B cell (primary cell): ENCODE data around the gene SYNJ2. TPM values are rescaled to one million over a fixed set of nuclear protein-coding genes. Genes with fewer than 3 reads are reported as not detected.

ENCODE experiments used
- ATAC-seq: fragments of 200-7000 bp; cut with Tn5 transposase; one replicate; pipeline ENCODE4 v1.10.0; 2021; ENCODE audit warnings: low read depth, mild to moderate bottlenecking, moderate number of reproducible peaks, moderate library complexity
- CTCF ChIA-PET: fragments of 350-600 bp; sonication (Branson Sonifier 250); formaldehyde crosslinking; loops from one replicate; lab custom pipeline; 2021; ENCODE audit warnings: antibody characterized with exemption, inconsistent platforms; lab: Charles Lee
- POLR2A ChIA-PET: fragments of 350-600 bp; sonication (Branson Sonifier 250); formaldehyde crosslinking; loops from one replicate; lab custom pipeline; 2021; ENCODE audit warnings: antibody characterized with exemption; lab: Charles Lee
- DNase-seq: peaks from one replicate; pipeline ENCODE4 v3.0.0; 2013
- H2AFZ ChIP-seq: 2 replicates; pipeline ENCODE4 v1.6.1; 2012; ENCODE audit warnings: mild to moderate bottlenecking, low read depth, low read length; ENCODE audit not compliant: insufficient read depth, poor library complexity, severe bottlenecking
- H3K27ac ChIP-seq, 2 donors: 1 replicate in 1 of 2; 2 replicates in 1 of 2; pipeline ENCODE4 v1.5.1; 2012 to 2013; ENCODE audit warnings: low read length in 2 of 2, mild to moderate bottlenecking in 2 of 2, moderate library complexity in 1 of 2
- H3K27me3 ChIP-seq, 4 experiments: fragments of 200-600 bp in 1 of 4; sonication (generic) in 1 of 4; replicated peaks in 1 of 4; 1 replicate in 2 of 4; 2 replicates in 2 of 4; pipeline versions ENCODE4 v1.6.1 to v1.7.0; 2013 to 2016; ENCODE audit warnings: low read length in 3 of 4, mild to moderate bottlenecking in 2 of 4, mixed read lengths in 1 of 4, moderate library complexity in 1 of 4; ENCODE audit not compliant: insufficient read depth in 4 of 4, control insufficient read depth in 3 of 4; ENCODE audit errors: control extremely low read depth in 1 of 4
- H3K36me3 ChIP-seq, 2 experiments: replicated peaks in 1 of 2; 1 replicate in 1 of 2; 2 replicates in 1 of 2; pipeline versions ENCODE4 v1.6.1 to v1.7.1; 2013; ENCODE audit warnings: low read length in 1 of 2; ENCODE audit not compliant: insufficient read depth in 2 of 2, control insufficient read depth in 1 of 2; ENCODE audit errors: control extremely low read depth in 1 of 2, extremely low read depth in 1 of 2
- H3K4me1 ChIP-seq, 2 donors: fragments of 200-600 bp in 1 of 2; sonication (generic) in 1 of 2; 1 replicate in 1 of 2; 2 replicates in 1 of 2; pipeline versions ENCODE4 v1.5.1 to v1.6.1; 2013 to 2017; ENCODE audit warnings: low read length in 2 of 2; ENCODE audit not compliant: control insufficient read depth in 2 of 2, insufficient read depth in 2 of 2
- H3K4me2 ChIP-seq: replicated peaks from 2 replicates; pipeline ENCODE3; 2012; ENCODE audit warnings: mild to moderate bottlenecking, low read depth, low read length; ENCODE audit not compliant: poor library complexity, severe bottlenecking
- H3K4me3 ChIP-seq, 5 experiments: fragments of 200-600 bp in 1 of 5; sonication (generic) in 1 of 5; 1 replicate in 3 of 5; 2 replicates in 2 of 5; pipeline versions ENCODE4 v1.5.1 to v1.7.0; 2011 to 2016; ENCODE audit warnings: low read length in 4 of 5, mild to moderate bottlenecking in 4 of 5, low read depth in 2 of 5, control low read depth in 1 of 5, moderate library complexity in 1 of 5; ENCODE audit not compliant: insufficient read depth in 1 of 5; ENCODE audit errors: control extremely low read depth in 1 of 5, extremely low read depth in 1 of 5
- H3K79me2 ChIP-seq: fragments of 200-600 bp; sonication (generic); one replicate; pipeline ENCODE4 v1.6.0; 2016; ENCODE audit warnings: low read length; ENCODE audit not compliant: control insufficient read depth, insufficient read depth
- H3K9ac ChIP-seq: fragments of 200-600 bp; sonication (generic); 2 replicates; pipeline ENCODE4 v1.6.1; 2017; ENCODE audit warnings: mild to moderate bottlenecking, low read length, moderate library complexity
- H3K9me3 ChIP-seq, 3 donors: one replicate each; pipeline versions ENCODE4 v1.6.1 to v1.7.1; 2013; ENCODE audit warnings: low read length in 2 of 3; ENCODE audit not compliant: control insufficient read depth in 2 of 3, insufficient read depth in 1 of 3; ENCODE audit errors: control extremely low read depth in 1 of 3
- H4K20me1 ChIP-seq: 2 replicates; pipeline ENCODE4 v1.6.0; 2012; ENCODE audit warnings: mild to moderate bottlenecking, low read length; ENCODE audit not compliant: insufficient read depth, control insufficient read depth, poor library complexity, severe bottlenecking
- H3K27ac Mint-ChIP-seq: one replicate; pipeline ENCODE4 v1.8.0; 2021; ENCODE audit warnings: mixed read lengths
- H3K27me3 Mint-ChIP-seq: one replicate; pipeline ENCODE4 v1.8.0; 2021; ENCODE audit warnings: mixed read lengths
- H3K4me1 Mint-ChIP-seq: one replicate; pipeline ENCODE4 v1.8.0; 2021; ENCODE audit warnings: mixed read lengths
- H3K4me3 Mint-ChIP-seq: one replicate; pipeline ENCODE4 v1.8.0; 2021; ENCODE audit warnings: mixed read lengths
- H3K9me3 Mint-ChIP-seq: one replicate; pipeline ENCODE4 v1.8.0; 2022; ENCODE audit warnings: mixed read lengths; ENCODE audit not compliant: insufficient read depth
- EZH2 ChIP-seq: IDR thresholded peaks from 2 replicates; pipeline ENCODE4 v1.6.1; 2012; ENCODE audit warnings: borderline replicate concordance, low read depth, mild to moderate bottlenecking, moderate library complexity, low read length; ENCODE audit not compliant: insufficient read depth, poor library complexity, severe bottlenecking
- WGBS: methylation state at CpG from one replicate; pipeline ENCODE4 v1.1.5; 2013; ENCODE audit warnings: missing lambda C conversion rate; ENCODE audit not compliant: insufficient coverage; 5-methylcytosine and 5-hydroxymethylcytosine counted together
- intact Hi-C: fragments of 100-400 bp; cut with micrococcal nuclease; formaldehyde crosslinking; loops from one replicate; pipeline ENCODE4 v1.10.0; 2022
- polyA plus RNA-seq: library from polyadenylated mRNA; depleted of rRNA; stranded (reverse); fragments of >200 nt; gene quantifications from 2 replicates; pipeline ENCODE4 v1.2.3, GENCODE V29; 2012
- total RNA-seq, 2 donors: library from RNA; stranded (reverse); fragments of 120-200 nt in 1 of 2; gene quantifications; 1 replicate in 1 of 2; 2 replicates in 1 of 2; pipeline versions ENCODE4 v1.2.3 to v1.2.4, GENCODE V29; 2013 to 2022
- TF ChIP-seq, protein P1 (sequence below): fragments of 200-600 bp; IDR thresholded peaks from one replicate; pipeline ENCODE4 v1.8.0; 2022; ENCODE audit warnings: antibody characterized with exemption, mild to moderate bottlenecking

Gene SYNJ2
- total and polyA plus RNA-seq, 2 donors (not counting 1 experiment from before 2014, with no cell fraction given): 5.2 to 11.4 TPM

DNA sequence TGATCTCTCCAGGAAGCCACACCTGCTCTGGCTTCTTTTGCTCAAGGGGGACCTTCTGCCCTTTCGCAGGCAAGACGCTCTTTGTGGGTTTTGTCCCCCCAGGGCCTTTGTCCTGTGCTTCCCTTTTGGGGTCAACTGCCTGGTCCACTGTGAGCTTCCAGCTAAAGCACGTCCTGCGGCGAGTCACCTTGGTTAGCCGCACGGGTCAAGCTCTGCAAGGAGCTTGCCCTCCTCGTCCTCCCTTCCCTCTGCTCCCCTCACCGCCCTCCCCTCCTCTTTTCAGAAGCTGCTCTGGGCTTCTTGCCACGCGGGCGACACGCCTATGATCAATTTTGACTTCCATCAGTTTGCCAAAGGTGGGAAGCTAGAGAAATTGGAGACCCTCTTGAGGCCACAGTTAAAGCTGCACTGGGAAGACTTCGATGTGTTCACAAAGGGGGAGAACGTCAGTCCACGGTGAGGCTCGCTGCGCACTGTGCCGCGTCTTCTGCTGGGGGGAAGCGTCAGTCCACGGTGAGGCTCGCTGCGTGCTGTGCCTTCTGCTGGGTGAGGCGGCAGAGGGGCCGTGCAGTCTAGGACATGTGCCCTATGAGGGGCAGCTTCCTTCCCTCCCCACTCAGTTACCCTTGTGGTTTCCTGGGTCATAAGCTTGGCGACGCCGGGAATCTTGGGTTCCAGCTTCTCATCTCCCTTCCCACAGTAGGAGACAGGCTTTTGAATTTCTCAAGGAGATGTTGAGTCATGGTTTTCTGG lies 80.2 kb downstream of the SYNJ2 start:
- POLR2A ChIA-PET: no interaction called here
- no peaks in the 10 kb centered on the region for H4K20me1 ChIP-seq
- Mint-ChIP-seq H3K27me3 (no peaks in the 10 kb centered on the region), H3K27ac (no peak overlapping the region), H3K4me1 (peaks cover 4% of the 10 kb centered on the region), H3K4me3 (no peak overlapping the region), H3K9me3 (no peaks in the 10 kb centered on the region)
- DNase-seq (no peak), ATAC-seq (no peak)
- WGBS: over 99% methylated on average over 21 of the region's 29 CpGs
- TF ChIP-seq EZH2: no peak
- TF ChIP-seq, protein P1, sequence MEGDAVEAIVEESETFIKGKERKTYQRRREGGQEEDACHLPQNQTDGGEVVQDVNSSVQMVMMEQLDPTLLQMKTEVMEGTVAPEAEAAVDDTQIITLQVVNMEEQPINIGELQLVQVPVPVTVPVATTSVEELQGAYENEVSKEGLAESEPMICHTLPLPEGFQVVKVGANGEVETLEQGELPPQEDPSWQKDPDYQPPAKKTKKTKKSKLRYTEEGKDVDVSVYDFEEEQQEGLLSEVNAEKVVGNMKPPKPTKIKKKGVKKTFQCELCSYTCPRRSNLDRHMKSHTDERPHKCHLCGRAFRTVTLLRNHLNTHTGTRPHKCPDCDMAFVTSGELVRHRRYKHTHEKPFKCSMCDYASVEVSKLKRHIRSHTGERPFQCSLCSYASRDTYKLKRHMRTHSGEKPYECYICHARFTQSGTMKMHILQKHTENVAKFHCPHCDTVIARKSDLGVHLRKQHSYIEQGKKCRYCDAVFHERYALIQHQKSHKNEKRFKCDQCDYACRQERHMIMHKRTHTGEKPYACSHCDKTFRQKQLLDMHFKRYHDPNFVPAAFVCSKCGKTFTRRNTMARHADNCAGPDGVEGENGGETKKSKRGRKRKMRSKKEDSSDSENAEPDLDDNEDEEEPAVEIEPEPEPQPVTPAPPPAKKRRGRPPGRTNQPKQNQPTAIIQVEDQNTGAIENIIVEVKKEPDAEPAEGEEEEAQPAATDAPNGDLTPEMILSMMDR: no peak
- H3K9me3 ChIP-seq: peaks cover 0 to 3% (median 0%) of the 10 kb centered on the region in 3 donors
- no peaks in the 10 kb centered on the region for H3K27me3 ChIP-seq
- H2AFZ ChIP-seq: no peak overlapping the region
- H3K27ac ChIP-seq: no peak overlapping the region
- no peak overlapping the region for H3K4me2 ChIP-seq
- CTCF ChIA-PET: interaction anchor here (1.1 to 1.6 kb wide), 2 partner anchors 10 kb away, joined by 3 to 5 read pairs; no protein-coding TSS in a partner anchor
- intact Hi-C loops: no loop called here
- H3K4me1 ChIP-seq: no peaks in the 10 kb centered on the region
- H3K4me3 ChIP-seq: no peak overlapping the region
- no peaks in the 10 kb centered on the region for H3K79me2 ChIP-seq
- peaks cover 0 to 21% of the 10 kb centered on the region in 2 experiments for H3K36me3 ChIP-seq
- no peak overlapping the region for H3K9ac ChIP-seq

GRCh38 chr6:158063736-158064135 lies 82.1 kb downstream of the SYNJ2 start:
- intact Hi-C loops: no loop called here
- H3K4me1 ChIP-seq: no peaks in the 10 kb centered on the region
- ATAC-seq (no peak), DNase-seq (no peak)
- over 99% methylated on average over 11 of the region's 11 CpGs for WGBS
- H3K4me2 ChIP-seq: no peak overlapping the region
- TF ChIP-seq, protein P1: no peak
- TF ChIP-seq EZH2: no peak
- no peak overlapping the region for H3K27ac Mint-ChIP-seq
- no peak overlapping the region for H3K27ac ChIP-seq
- H3K9ac ChIP-seq: no peak overlapping the region
- no peaks in the 10 kb centered on the region for H3K79me2 ChIP-seq
- no peaks in the 10 kb centered on the region for H3K27me3 ChIP-seq
- no peaks in the 10 kb centered on the region for H3K4me1 Mint-ChIP-seq
- POLR2A ChIA-PET: no interaction called here
- H3K36me3 ChIP-seq: peaks cover 0 to 23% of the 10 kb centered on the region in 2 experiments
- CTCF ChIA-PET: interaction anchor here (0.7 to 1.6 kb wide), 2 partner anchors 8 to 17 kb away, joined by 3 to 5 read pairs; no protein-coding TSS in a partner anchor
- H3K4me3 Mint-ChIP-seq: no peak overlapping the region
- no peaks in the 10 kb centered on the region for H3K27me3 Mint-ChIP-seq
- no peak overlapping the region for H3K4me3 ChIP-seq
- no peak overlapping the region for H2AFZ ChIP-seq
- no peaks in the 10 kb centered on the region for H4K20me1 ChIP-seq
- H3K9me3 ChIP-seq: peaks cover 0 to 3% (median 0%) of the 10 kb centered on the region in 3 donors
- H3K9me3 Mint-ChIP-seq: no peaks in the 10 kb centered on the region
